ENCODE data around the gene DDX39B. TPM values are rescaled to one million over a fixed set of nuclear protein-coding genes. Genes with fewer than 3 reads are reported as not detected.
A peak's percentile ranks its signal among the peaks of the same experiment; 100 is the strongest.

Gene DDX39B
- total and polyA plus RNA-seq, 9 of the 15 experiments (the other 6 are each of a cell fraction or from before 2014, with no cell fraction given), result 479 to 869 (median 592) TPM

GRCh38 chr6:31541658-31542521 is at the start of gene DDX39B (continued):
- 0 out of 2 replicates have a peak, but pooled peaks have one; percentile 23 for TF ChIP-seq MYNN (IDR thresholded peaks at IDR 0.05)
- no peak for TF ChIP-seq MYNN (CRISPR knock-in tag; IDR thresholded peaks at IDR 0.05)
- TF ChIP-seq ZNF431 (CRISPR knock-in tag; IDR thresholded peaks at IDR 0.05), result no peak
- TF ChIP-seq SMAD3 (CRISPR knock-in tag; conservative IDR thresholded peaks at IDR 0.05), result peak; percentile 70; the same call in 1 of the 2 replicates
- TF ChIP-seq, protein P1, sequence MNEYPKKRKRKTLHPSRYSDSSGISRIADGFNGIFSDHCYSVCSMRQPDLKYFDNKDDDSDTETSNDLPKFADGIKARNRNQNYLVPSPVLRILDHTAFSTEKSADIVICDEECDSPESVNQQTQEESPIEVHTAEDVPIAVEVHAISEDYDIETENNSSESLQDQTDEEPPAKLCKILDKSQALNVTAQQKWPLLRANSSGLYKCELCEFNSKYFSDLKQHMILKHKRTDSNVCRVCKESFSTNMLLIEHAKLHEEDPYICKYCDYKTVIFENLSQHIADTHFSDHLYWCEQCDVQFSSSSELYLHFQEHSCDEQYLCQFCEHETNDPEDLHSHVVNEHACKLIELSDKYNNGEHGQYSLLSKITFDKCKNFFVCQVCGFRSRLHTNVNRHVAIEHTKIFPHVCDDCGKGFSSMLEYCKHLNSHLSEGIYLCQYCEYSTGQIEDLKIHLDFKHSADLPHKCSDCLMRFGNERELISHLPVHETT (CRISPR knock-in tag; conservative IDR thresholded peaks at IDR 0.05 in 1 of 2, IDR thresholded peaks at IDR 0.05 in 1 of 2), result peak in 1 of 2 experiments; percentile 90; a peak in 2 of 4 replicates
- TF ChIP-seq GTF2A2 (tag; IDR thresholded peaks at IDR 0.05), result peak; percentile 68; the same call in 1 of the 2 replicates
- peak in 1 of 2 experiments; percentile 82; a peak in 1 of 4 replicates for TF ChIP-seq UBTF (IDR thresholded peaks at IDR 0.05; ENCODE audit: borderline replicate concordance in 1 of 2, low read depth in 2 of 2, low read length in 2 of 2)
- TF ChIP-seq, protein P2, sequence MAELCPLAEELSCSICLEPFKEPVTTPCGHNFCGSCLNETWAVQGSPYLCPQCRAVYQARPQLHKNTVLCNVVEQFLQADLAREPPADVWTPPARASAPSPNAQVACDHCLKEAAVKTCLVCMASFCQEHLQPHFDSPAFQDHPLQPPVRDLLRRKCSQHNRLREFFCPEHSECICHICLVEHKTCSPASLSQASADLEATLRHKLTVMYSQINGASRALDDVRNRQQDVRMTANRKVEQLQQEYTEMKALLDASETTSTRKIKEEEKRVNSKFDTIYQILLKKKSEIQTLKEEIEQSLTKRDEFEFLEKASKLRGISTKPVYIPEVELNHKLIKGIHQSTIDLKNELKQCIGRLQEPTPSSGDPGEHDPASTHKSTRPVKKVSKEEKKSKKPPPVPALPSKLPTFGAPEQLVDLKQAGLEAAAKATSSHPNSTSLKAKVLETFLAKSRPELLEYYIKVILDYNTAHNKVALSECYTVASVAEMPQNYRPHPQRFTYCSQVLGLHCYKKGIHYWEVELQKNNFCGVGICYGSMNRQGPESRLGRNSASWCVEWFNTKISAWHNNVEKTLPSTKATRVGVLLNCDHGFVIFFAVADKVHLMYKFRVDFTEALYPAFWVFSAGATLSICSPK (IDR thresholded peaks at IDR 0.05; ENCODE audit: borderline replicate concordance), result peak; percentile 94; the same call in 1 of the 2 replicates
- 0 out of 2 replicates have a peak, but pooled peaks have one; percentile 32 for TF ChIP-seq ZNF79 (CRISPR knock-in tag; IDR thresholded peaks at IDR 0.05; ENCODE audit: low read depth)
- TF ChIP-seq RBM15 (IDR thresholded peaks at IDR 0.05; ENCODE audit: insufficient read depth, low read length), result no peak
- TF ChIP-seq ZBTB1 (CRISPR knock-in tag; IDR thresholded peaks at IDR 0.05; ENCODE audit: borderline replicate concordance, low read depth), result no peak
- TF ChIP-seq, protein P3, sequence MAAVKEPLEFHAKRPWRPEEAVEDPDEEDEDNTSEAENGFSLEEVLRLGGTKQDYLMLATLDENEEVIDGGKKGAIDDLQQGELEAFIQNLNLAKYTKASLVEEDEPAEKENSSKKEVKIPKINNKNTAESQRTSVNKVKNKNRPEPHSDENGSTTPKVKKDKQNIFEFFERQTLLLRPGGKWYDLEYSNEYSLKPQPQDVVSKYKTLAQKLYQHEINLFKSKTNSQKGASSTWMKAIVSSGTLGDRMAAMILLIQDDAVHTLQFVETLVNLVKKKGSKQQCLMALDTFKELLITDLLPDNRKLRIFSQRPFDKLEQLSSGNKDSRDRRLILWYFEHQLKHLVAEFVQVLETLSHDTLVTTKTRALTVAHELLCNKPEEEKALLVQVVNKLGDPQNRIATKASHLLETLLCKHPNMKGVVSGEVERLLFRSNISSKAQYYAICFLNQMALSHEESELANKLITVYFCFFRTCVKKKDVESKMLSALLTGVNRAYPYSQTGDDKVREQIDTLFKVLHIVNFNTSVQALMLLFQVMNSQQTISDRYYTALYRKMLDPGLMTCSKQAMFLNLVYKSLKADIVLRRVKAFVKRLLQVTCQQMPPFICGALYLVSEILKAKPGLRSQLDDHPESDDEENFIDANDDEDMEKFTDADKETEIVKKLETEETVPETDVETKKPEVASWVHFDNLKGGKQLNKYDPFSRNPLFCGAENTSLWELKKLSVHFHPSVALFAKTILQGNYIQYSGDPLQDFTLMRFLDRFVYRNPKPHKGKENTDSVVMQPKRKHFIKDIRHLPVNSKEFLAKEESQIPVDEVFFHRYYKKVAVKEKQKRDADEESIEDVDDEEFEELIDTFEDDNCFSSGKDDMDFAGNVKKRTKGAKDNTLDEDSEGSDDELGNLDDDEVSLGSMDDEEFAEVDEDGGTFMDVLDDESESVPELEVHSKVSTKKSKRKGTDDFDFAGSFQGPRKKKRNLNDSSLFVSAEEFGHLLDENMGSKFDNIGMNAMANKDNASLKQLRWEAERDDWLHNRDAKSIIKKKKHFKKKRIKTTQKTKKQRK (IDR thresholded peaks at IDR 0.05; ENCODE audit: borderline replicate concordance, low read depth, low read length), result 0 out of 2 replicates have a peak, but pooled peaks have one; percentile 43
